Measurements from ENCODE around the gene ITPA. TPM values are rescaled to one million over a fixed set of nuclear protein-coding genes. Genes with fewer than 3 reads are reported as not detected.
"Not testable (repeated sequence)": the region's sequence is repeated elsewhere in the genome, so short reads cannot be mapped to it uniquely, and the experiment has no call there.

Gene ITPA
- total RNA-seq, 2 experiments from 2014 or later = 42.3 to 49.2 TPM

GRCh38 chr20:3180319-3180718 is 29.0 kb upstream of the ITPA start:
- Mint-ChIP-seq H3K27ac (no peak overlapping the region), H3K9me3 (no peaks in the 10 kb centered on the region), H3K4me1 (no peaks in the 10 kb centered on the region), H3K27me3 (peaks cover 3% of the 10 kb centered on the region), H3K36me3 (ENCODE audit: low read depth) (no peaks in the 10 kb centered on the region), H3K4me3 (no peak overlapping the region)
- no peak for DNase-seq
- ChIA-PET POLR2A (no interaction called here), CTCF (no interaction called here)

- Mint-ChIP-seq H3K27me3 (no peaks in the 10 kb centered on the region), H3K4me1 (no peaks in the 10 kb centered on the region), H3K4me3 (no peak overlapping the region), H3K27ac (no peak overlapping the region), H3K36me3 (ENCODE audit: low read depth) (no peaks in the 10 kb centered on the region), H3K9me3 (no peaks in the 10 kb centered on the region)
- ChIA-PET POLR2A (no interaction called here), CTCF (no interaction called here)
- no peak for DNase-seq
Measured at GRCh38 chr20:3181270-3181669, 28.0 kb upstream of the ITPA start.

- H3K4me1 Mint-ChIP-seq; DNase-seq; H3K4me3 Mint-ChIP-seq; H3K27ac Mint-ChIP-seq; H3K9me3 Mint-ChIP-seq; H3K27me3 Mint-ChIP-seq; H3K36me3 Mint-ChIP-seq (ENCODE audit: low read depth): not testable (repeated sequence)
- POLR2A ChIA-PET = interaction anchor here (1.8 kb wide), 1 partner anchor 21 kb away, joined by 6 read pairs; no protein-coding TSS in a partner anchor
- CTCF ChIA-PET = interaction anchor here (0.7 kb wide), 1 partner anchor 29 kb away, joined by 4 read pairs; no protein-coding TSS in a partner anchor
Measured at GRCh38 chr20:3182429-3182828, 26.9 kb upstream of the ITPA start.

DNA sequence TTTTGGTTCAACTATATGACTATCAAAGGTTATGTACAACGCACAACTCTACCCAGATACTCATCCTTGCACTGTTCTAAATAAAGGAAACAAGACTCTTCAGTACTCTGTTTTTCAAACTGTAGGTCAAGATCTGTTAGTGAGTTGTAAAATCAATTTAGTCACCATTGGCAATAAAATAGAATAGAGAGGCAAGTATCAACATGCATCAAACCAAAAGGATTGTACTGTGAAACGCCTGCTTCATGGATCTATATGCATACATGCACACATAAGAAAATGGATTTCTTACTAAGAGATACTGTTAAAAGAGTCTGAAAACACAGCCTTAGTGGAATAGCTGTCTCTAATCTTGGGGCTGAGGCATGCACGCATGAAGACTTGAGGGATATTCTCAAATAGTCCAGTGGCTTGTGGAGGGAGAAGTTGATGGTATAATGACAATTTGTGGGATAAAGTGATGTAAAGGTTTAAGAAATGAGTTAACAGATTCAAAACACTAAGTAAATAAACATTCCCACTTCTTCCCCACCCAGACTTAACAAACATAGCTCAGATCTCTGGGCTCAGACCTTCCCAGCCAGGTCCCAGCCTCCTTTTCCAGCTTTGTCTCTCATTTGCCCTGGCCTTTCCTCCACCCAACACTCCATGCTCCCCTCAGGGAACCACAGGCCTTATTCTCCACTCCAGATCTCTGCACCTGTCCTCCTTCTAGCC is 25.2 kb upstream of the ITPA start:
- Mint-ChIP-seq H3K4me1 (no peaks in the 10 kb centered on the region), H3K27ac (no peak overlapping the region), H3K4me3 (no peak overlapping the region), H3K36me3 (ENCODE audit: low read depth) (peaks cover 5% of the 10 kb centered on the region), H3K27me3 (no peaks in the 10 kb centered on the region), H3K9me3 (no peaks in the 10 kb centered on the region)
- CTCF ChIA-PET = no interaction called here
- no peak for DNase-seq
- POLR2A ChIA-PET = interaction anchor here (1.2 to 1.8 kb wide), 3 partner anchors 13 to 26 kb away, joined by 3 to 6 read pairs (median 3); no protein-coding TSS in a partner anchor

- H3K4me1 Mint-ChIP-seq, H3K27ac Mint-ChIP-seq, DNase-seq, H3K9me3 Mint-ChIP-seq, CTCF ChIA-PET, H3K27me3 Mint-ChIP-seq, H3K4me3 Mint-ChIP-seq: not testable (repeated sequence)
- H3K36me3 Mint-ChIP-seq (ENCODE audit: low read depth) = peaks cover 39% of the 10 kb centered on the region
- POLR2A ChIA-PET = interaction anchor here (1.9 kb wide), 1 partner anchor 15 kb away, joined by 7 read pairs; no protein-coding TSS in a partner anchor
Measured at GRCh38 chr20:3187861-3188260, 21.4 kb upstream of the ITPA start.

DNA sequence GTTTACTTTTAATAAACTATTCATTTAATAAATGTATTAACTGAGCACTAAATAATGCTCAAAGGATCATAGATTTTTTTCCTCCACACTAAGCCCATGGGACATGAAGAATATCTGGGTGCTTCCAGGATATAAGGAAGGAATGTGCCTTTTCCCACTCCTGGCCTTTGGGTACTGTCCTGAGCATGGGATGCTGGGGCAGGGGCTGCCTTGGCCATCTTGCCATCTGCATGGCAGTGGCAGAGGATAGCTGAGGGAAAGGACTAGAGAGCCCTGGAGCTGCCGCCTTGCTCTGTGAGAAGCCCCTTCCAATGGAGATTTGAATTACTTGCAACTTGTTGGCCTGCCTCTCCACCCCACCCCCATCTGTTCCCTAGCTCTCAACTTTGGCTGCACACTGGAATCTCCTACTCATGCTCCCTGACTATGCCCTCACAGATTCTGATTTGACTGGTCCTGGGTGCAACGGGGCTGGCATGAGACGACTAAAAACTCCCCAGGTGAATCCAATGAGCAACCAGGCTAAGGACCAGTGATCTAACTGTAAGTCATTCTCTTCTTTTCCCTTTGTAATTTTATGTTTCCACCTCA is 20.4 kb upstream of the ITPA start:
- Mint-ChIP-seq H3K27me3 (no peaks in the 10 kb centered on the region), H3K9me3 (no peaks in the 10 kb centered on the region), H3K27ac (no peak overlapping the region), H3K4me1 (no peaks in the 10 kb centered on the region), H3K4me3 (no peak overlapping the region), H3K36me3 (ENCODE audit: low read depth) (peaks cover 42% of the 10 kb centered on the region)
- CTCF ChIA-PET = no interaction called here
- POLR2A ChIA-PET = interaction anchor here (0.9 kb wide), 1 partner anchor 21 kb away, joined by 3 read pairs; the partner anchor contains the start of gene ITPA
- DNase-seq = no peak

DNA sequence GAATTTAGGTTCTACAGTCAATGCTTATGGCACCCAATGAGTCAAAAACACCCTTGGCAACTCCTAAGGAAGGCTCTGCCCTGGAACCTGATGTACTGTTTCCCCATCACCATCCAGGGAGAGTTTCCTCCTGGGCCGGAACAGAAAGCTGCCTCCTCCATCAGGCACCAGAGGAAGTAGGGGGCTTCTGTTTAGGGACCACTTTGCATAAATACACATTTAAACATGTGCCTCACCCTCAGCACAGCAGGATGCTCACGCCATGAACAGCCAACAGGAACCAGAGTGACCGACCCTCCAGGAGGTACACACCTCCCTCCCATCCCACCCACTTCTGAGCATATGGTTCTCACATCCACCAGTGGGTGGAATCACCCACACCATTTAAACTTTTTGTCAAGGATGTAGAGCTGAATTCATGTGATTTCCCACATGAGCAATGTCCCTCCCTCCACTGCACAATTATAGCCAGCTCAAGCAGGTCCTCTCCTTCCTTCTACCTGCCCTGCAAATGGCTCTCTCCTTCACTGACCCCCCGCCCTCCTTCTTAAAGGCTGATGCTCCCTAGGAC is 19.7 kb upstream of the ITPA start:
- Mint-ChIP-seq H3K36me3 (ENCODE audit: low read depth) (peaks cover 46% of the 10 kb centered on the region), H3K4me3 (no peak overlapping the region), H3K4me1 (no peaks in the 10 kb centered on the region), H3K9me3 (no peaks in the 10 kb centered on the region), H3K27me3 (no peaks in the 10 kb centered on the region), H3K27ac (no peak overlapping the region)
- POLR2A ChIA-PET = interaction anchor here (0.9 kb wide), 1 partner anchor 20 kb away, joined by 3 read pairs; the partner anchor contains the start of gene ITPA
- no peak for DNase-seq
- CTCF ChIA-PET = no interaction called here

DNA sequence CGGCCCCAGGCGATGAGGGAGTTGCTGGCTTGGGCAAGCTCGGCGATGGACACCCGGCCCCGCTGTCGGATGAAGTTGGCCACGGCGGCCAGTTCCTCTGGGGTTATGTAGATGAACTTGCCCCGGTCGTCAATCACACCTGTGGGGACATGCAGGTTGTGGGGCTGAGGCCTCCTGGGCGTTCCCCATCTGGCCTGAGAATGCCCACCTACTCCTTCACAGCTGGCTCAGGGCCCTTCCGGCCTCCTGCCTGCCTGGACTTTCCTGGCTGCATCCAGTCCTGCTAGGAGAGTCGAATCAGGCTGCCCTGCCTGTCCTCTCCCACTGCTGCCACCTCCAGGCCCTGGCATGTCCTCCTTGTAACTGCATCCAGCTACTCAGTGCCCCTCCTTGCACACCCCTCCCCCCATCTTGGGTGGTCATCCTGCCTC is 18.6 kb upstream of the ITPA start:
- H3K4me1 Mint-ChIP-seq = peaks cover 2% of the 10 kb centered on the region
- ChIA-PET CTCF (no interaction called here), POLR2A (no interaction called here)
- H3K27me3 Mint-ChIP-seq = no peaks in the 10 kb centered on the region
- peaks cover 54% of the 10 kb centered on the region for H3K36me3 Mint-ChIP-seq (ENCODE audit: low read depth)
- H3K9me3 Mint-ChIP-seq = no peaks in the 10 kb centered on the region
- H3K4me3 Mint-ChIP-seq = no peak overlapping the region
- H3K27ac Mint-ChIP-seq = no peak overlapping the region
- DNase-seq = no peak

DNA sequence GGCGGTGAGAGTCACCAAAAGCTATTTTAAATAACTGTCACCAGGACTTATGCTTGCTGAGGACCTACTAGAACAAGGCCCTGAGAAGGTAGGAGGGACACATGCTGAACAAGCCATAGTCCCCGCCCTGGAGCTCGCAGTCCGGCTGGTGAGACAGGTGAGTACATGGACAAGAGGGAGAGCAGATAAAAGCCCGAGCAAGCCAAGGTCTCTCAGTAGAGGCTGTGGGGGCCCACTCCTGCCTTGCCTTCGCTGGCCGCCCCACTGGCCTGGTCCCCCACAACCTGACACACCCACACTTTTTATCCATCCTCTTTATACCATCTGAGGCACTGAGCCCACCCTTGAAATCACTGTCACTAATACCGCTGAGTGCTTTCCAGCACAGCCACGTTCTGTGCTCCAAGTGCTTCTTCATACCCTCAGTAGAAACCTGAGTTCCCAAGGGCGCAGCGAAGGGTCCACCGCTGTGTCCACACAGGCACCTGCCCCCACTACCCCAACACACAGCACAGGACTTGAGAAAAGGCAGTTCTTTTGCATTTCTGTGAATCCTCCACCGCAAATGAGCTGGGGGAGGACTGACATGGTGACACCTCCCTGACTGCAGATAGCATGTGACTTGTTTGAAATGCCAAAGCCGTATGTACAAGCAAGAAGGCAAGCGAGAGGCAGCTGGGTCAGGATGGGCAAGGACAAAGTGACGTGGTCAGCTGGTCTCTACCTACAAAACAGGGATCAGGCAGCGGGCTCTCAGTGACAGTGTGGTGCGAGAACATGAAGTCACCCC is 16.9 kb upstream of the ITPA start:
- ChIA-PET POLR2A (interaction anchor here (0.6 to 2.0 kb wide), 2 partner anchors 11 to 13 kb away, joined by 3 to 13 read pairs; no protein-coding TSS in a partner anchor), CTCF (no interaction called here)
- no peaks in the 10 kb centered on the region for H3K9me3 Mint-ChIP-seq
- peaks cover 5% of the 10 kb centered on the region for H3K4me1 Mint-ChIP-seq
- H3K36me3 Mint-ChIP-seq (ENCODE audit: low read depth) = peaks cover 64% of the 10 kb centered on the region
- H3K27ac Mint-ChIP-seq = no peak overlapping the region
- DNase-seq = no peak
- no peaks in the 10 kb centered on the region for H3K27me3 Mint-ChIP-seq
- H3K4me3 Mint-ChIP-seq = no peak overlapping the region

GRCh38 chr20:3193806-3194616 is 15.3 kb upstream of the ITPA start:
- Mint-ChIP-seq H3K4me3 (no peak overlapping the region), H3K4me1 (peaks cover 5% of the 10 kb centered on the region), H3K27me3 (no peaks in the 10 kb centered on the region), H3K27ac (no peak overlapping the region), H3K9me3 (no peaks in the 10 kb centered on the region), H3K36me3 (ENCODE audit: low read depth) (peaks cover 68% of the 10 kb centered on the region)
- ChIA-PET POLR2A (interaction anchor here (2.0 kb wide), 1 partner anchor 9 kb away, joined by 13 read pairs; no protein-coding TSS in a partner anchor), CTCF (interaction anchor here (0.6 kb wide), 1 partner anchor 51 kb away, joined by 3 read pairs; no protein-coding TSS in a partner anchor)
- DNase-seq = no peak

DNA sequence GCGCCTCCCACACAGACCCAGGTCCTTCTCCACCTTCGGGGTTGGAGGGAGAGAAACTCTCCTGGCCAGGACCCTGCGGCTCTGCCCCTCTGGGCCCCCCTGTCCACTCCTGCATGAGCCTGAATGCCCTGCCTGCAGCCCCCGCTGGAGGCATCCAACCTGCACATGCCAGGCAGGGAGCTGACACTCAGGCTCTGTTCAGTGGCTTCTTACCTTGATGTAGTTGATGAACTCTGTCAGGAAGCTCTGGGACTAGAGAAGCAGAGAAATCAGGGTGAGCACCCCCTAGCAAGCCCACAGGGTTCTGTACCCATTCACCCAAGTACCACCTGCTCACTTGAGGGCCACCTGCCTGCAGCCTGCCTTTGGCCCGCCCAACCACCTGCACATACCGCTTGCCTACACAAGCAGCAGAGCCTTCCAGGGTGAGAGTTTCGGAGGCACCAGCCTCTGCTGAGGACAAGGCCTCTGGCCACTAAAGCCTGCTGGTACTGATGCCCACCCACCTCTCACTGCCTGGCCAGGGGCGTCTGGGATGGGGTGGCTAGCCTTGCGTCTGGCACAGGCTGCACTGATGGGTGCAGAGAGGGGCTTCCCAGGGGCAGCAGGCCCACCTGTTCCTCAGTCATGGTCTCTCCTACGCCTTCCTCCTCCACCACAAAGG is 14.5 kb upstream of the ITPA start:
- no peak overlapping the region for H3K4me3 Mint-ChIP-seq
- no peak for DNase-seq
- H3K27ac Mint-ChIP-seq = no peak overlapping the region
- H3K9me3 Mint-ChIP-seq = no peaks in the 10 kb centered on the region
- CTCF ChIA-PET = no interaction called here
- peaks cover 68% of the 10 kb centered on the region for H3K36me3 Mint-ChIP-seq (ENCODE audit: low read depth)
- H3K4me1 Mint-ChIP-seq = peaks cover 8% of the 10 kb centered on the region
- no peaks in the 10 kb centered on the region for H3K27me3 Mint-ChIP-seq
- POLR2A ChIA-PET = no interaction called here

DNA sequence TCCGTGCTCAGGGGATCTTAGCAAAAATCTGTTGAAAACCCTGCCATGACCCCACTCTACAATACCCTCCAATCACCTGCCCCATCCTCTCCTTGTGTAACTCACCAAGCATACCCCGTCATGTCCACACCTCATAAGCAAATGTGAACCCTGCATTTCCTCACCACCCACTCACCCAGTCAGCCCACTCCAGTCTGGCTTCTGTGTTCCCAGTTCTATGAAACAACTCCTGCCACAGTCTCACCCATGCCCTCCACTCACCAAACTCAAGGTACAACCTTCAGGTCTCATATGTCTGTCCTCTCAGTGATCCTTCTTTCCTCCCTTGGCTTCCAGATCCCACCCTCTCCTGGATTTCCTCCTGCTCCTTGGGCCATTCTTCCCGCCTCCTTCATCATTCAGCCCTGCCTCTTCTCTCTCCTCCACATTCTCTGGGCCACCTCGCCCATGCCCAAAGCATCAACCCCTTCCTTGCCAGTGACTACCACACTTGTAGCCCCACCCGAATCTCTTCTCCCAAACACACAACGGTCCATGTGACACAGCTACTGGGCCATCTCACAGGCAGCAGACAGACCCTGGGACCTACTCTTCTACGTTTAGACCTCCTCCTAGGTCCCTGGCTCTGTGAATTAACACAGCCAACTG is 13.6 kb upstream of the ITPA start:
- Mint-ChIP-seq H3K9me3 (no peaks in the 10 kb centered on the region), H3K27me3 (no peaks in the 10 kb centered on the region), H3K4me3 (no peak overlapping the region), H3K4me1 (peaks cover 8% of the 10 kb centered on the region), H3K36me3 (ENCODE audit: low read depth) (peaks cover 71% of the 10 kb centered on the region), H3K27ac (no peak overlapping the region)
- no peak for DNase-seq
- CTCF ChIA-PET = no interaction called here
- POLR2A ChIA-PET = no interaction called here
